ENCODE results near the gene LLGL2.

LLGL2 gene

DNA sequence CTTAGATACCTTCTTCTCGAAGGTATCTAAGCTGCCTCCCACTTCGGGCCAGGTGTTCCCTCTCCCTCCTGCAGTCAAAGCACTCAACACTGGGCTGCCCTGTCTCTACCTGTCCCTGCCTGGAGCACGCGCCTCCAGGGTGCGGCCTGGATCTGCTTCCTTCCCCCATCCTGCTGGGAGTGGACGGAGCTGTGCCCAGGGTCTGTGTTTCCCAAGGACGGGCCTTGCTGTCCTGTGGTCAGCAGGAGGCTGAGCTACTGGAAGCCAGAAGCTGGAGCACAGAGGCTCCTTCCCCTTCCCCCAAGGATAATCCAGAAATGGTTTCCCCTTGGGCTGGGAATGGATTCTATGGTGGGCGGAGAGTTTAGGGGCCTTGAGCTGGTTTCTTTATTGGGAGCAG, 16.7 kb downstream of the LLGL2 start:
- H3K4me1 ChIP-seq (ENCODE audit: low read depth, poor library complexity, severe bottlenecking): no peaks in the 10 kb centered on the region
- H3K79me2 ChIP-seq (ENCODE audit: insufficient read depth, low read depth): no peaks in the 10 kb centered on the region
- no peak overlapping the region for H3K4me3 ChIP-seq (IDR thresholded peaks at IDR 0.05; ENCODE audit: insufficient read depth, low read depth, low read length)
- TF ChIP-seq, protein P1, sequence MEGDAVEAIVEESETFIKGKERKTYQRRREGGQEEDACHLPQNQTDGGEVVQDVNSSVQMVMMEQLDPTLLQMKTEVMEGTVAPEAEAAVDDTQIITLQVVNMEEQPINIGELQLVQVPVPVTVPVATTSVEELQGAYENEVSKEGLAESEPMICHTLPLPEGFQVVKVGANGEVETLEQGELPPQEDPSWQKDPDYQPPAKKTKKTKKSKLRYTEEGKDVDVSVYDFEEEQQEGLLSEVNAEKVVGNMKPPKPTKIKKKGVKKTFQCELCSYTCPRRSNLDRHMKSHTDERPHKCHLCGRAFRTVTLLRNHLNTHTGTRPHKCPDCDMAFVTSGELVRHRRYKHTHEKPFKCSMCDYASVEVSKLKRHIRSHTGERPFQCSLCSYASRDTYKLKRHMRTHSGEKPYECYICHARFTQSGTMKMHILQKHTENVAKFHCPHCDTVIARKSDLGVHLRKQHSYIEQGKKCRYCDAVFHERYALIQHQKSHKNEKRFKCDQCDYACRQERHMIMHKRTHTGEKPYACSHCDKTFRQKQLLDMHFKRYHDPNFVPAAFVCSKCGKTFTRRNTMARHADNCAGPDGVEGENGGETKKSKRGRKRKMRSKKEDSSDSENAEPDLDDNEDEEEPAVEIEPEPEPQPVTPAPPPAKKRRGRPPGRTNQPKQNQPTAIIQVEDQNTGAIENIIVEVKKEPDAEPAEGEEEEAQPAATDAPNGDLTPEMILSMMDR (conservative IDR thresholded peaks at IDR 0.05; ENCODE audit: low read depth, low read length): no peak
- no peaks in the 10 kb centered on the region for H3K27me3 ChIP-seq (ENCODE audit: insufficient read depth, low read depth)
- no peaks in the 10 kb centered on the region for H4K20me1 ChIP-seq (ENCODE audit: insufficient read depth)
- H2AFZ ChIP-seq (ENCODE audit: low read depth): no peak overlapping the region
- no peak overlapping the region for H3K4me2 ChIP-seq
- no peak overlapping the region for H3K27ac ChIP-seq
- no peaks in the 10 kb centered on the region for H3K36me3 ChIP-seq (ENCODE audit: insufficient read depth)
- no peak overlapping the region for H3K9ac ChIP-seq

DNA sequence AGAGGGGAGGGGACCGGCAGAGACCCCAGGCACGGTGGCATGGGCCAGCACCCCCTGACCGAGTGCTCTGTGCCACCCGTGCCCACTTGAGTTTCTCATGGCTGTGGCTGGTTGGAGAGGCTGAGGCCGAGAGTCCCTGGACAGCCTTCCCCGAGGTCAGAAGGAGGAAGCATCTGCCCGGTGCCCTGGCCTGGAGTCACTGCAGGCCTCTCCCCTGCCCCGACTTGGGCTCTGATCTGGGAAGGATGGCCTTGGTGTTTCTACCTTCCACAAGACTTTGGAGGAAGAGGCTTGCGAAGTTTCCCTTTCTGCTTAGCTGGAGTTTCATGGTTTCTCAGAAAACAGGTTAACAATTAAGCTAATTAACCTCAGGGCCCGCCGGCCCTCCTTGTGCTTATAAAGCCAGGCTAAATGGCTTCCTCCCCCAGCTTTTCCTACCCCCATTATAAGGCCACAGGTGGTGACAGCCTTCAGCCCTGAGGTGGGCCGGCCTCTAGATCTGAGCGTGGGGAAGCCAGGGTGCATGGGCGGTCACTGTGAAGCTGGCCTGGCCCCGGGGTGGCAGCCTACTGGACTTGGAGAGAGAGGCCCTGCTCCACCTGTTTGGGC, 17.3 kb downstream of the LLGL2 start:
- Histone ChIP-seq H3K27me3 (ENCODE audit: insufficient read depth, low read depth) (no peaks in the 10 kb centered on the region), H2AFZ (ENCODE audit: low read depth) (no peak overlapping the region), H3K4me3 (IDR thresholded peaks at IDR 0.05; ENCODE audit: insufficient read depth, low read depth, low read length) (no peak overlapping the region), H3K36me3 (ENCODE audit: insufficient read depth) (no peaks in the 10 kb centered on the region), H3K79me2 (ENCODE audit: insufficient read depth, low read depth) (no peaks in the 10 kb centered on the region), H3K27ac (no peak overlapping the region), H4K20me1 (ENCODE audit: insufficient read depth) (no peaks in the 10 kb centered on the region), H3K9ac (no peak overlapping the region), H3K4me1 (ENCODE audit: low read depth, poor library complexity, severe bottlenecking) (no peaks in the 10 kb centered on the region), H3K4me2 (no peak overlapping the region)
- TF ChIP-seq, protein P1 (conservative IDR thresholded peaks at IDR 0.05; ENCODE audit: low read depth, low read length): no peak

DNA sequence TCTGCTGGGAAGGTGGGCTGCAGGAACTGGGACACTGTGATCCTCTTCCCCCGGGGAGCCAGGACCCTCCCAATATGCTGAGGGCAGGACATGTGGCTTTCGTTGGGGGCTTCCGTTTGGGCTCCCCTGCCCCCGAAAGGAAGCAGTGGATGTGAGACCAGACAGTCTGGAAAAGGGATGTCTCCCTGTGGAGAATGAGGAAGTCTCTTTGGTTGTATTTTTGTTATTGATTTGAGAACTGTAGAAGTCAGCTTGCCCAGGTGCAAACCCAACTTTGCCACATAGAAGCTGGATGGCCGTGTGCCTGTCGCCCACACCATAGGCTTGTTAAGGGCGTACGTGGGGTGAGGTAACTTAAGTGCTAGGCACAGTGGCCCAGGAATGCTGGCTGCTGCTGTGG, 18.8 kb downstream of the LLGL2 start:
- Histone ChIP-seq H3K27me3 (ENCODE audit: insufficient read depth, low read depth) (no peaks in the 10 kb centered on the region), H3K36me3 (ENCODE audit: insufficient read depth) (no peaks in the 10 kb centered on the region), H3K9ac (no peak overlapping the region), H3K27ac (no peak overlapping the region), H2AFZ (ENCODE audit: low read depth) (no peak overlapping the region), H3K4me3 (IDR thresholded peaks at IDR 0.05; ENCODE audit: insufficient read depth, low read depth, low read length) (no peak overlapping the region), H3K4me1 (ENCODE audit: low read depth, poor library complexity, severe bottlenecking) (no peaks in the 10 kb centered on the region), H4K20me1 (ENCODE audit: insufficient read depth) (no peaks in the 10 kb centered on the region), H3K4me2 (no peak overlapping the region), H3K79me2 (ENCODE audit: insufficient read depth, low read depth) (no peaks in the 10 kb centered on the region)
- TF ChIP-seq, protein P1 (conservative IDR thresholded peaks at IDR 0.05; ENCODE audit: low read depth, low read length): no peak

DNA sequence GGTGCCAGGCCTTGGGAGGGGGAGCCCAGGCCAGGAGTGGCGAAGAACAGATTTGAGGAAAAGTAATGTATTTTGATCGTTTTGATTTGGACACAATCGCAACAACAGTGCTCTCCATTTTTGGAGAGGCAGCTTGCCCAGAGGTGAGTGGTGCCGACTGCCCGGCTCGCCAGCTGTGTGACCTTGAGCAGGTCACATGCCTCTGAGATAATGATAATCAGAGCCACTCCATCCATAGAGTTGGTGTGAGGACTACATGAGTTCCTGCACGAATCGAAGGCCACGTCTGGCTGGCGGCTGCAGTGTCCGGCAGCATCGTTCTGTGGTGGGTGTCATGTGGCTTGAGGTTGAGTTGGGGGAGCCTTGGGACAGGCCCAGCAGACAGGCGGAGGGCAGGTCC, 20.7 kb downstream of the LLGL2 start:
- H3K36me3 ChIP-seq (ENCODE audit: insufficient read depth): no peaks in the 10 kb centered on the region

More for the DNA sequence above, 20.7 kb downstream of the LLGL2 start:
- TF ChIP-seq, protein P1 (conservative IDR thresholded peaks at IDR 0.05; ENCODE audit: low read depth, low read length): no peak
- no peaks in the 10 kb centered on the region for H4K20me1 ChIP-seq (ENCODE audit: insufficient read depth)
- no peaks in the 10 kb centered on the region for H3K27me3 ChIP-seq (ENCODE audit: insufficient read depth, low read depth)
- H3K79me2 ChIP-seq (ENCODE audit: insufficient read depth, low read depth): no peaks in the 10 kb centered on the region
- no peak overlapping the region for H3K27ac ChIP-seq
- no peak overlapping the region for H3K9ac ChIP-seq
- H2AFZ ChIP-seq (ENCODE audit: low read depth): no peak overlapping the region
- H3K4me3 ChIP-seq (IDR thresholded peaks at IDR 0.05; ENCODE audit: insufficient read depth, low read depth, low read length): no peak overlapping the region
- no peaks in the 10 kb centered on the region for H3K4me1 ChIP-seq (ENCODE audit: low read depth, poor library complexity, severe bottlenecking)
- no peak overlapping the region for H3K4me2 ChIP-seq

Data from KMS-11 (cell line).